GM21367 (cell line): ENCODE results near the gene C5orf15.
"Not testable (repeated sequence)": the region's sequence is repeated elsewhere in the genome, so short reads cannot be mapped to it uniquely, and the experiment has no call there.

Experiments
- ATAC-seq: cut with Tn5 transposase; IDR thresholded peaks from one replicate; pipeline ENCODE4 v1.9.1; 2021; ENCODE audit not compliant: unreplicated experiment

C5orf15 gene

GRCh38 chr5:133963493-133964128, 4.8 kb downstream of the C5orf15 start:
- no peak for ATAC-seq

DNA sequence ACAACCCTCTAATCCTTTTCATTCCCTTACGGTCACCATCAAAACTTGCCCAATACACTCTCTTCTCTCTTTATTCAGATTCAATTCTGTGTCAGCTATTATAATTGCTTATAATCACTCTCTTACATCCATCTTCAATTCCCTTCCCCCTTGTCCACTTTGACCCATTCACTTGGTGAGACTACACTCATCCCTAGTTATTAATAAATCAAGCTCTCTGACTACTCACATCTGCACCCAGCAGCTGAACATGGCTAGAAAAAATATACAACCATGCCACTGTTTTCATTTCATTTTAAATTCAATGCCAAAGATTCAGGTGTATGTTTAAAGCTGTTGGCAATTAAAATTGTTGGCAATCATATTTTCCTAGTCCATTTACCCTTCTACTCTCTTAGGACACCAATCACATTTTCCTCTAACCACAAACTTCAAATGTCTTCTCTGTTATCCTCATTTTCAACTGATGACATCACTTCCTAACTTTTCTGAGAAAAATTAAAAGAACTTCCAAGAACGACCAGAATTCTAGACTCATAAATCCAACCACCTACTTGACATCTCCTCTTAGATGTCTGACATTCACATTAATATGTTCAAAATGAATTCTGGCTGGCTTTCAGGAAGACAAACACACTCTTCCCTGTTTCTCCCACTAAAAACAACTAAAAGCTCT, 5.5 kb downstream of the C5orf15 start:
- ATAC-seq, result no peak

- no peak for ATAC-seq
Measured at GRCh38 chr5:133962131-133962530, 6.3 kb downstream of the C5orf15 start.

- no peak for ATAC-seq
Measured at GRCh38 chr5:133959643-133960042, 8.8 kb downstream of the C5orf15 start.

DNA sequence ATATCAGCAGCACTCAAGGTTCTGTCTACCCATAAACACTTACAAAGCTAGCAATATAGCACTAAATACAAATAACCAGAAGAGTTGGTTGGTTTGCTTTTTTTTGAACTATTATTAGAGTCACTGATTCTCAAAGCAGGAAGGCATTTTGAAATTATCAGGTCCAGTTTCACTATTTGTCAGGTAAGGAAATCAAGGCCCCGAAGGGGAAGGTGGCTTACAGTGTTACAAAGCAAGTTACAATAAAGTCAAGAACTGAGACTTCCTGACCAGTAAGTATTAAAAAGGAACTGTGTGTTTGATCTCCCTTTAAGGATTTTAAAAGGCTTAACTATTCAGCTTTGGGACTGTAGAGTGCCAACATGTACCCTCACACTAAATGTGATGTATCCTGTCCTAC, 10.8 kb downstream of the C5orf15 start:
- ATAC-seq, result peak; percentile 60

- peak; percentile 13 for ATAC-seq
Measured at GRCh38 chr5:133957080-133957479, 11.3 kb downstream of the C5orf15 start.

DNA sequence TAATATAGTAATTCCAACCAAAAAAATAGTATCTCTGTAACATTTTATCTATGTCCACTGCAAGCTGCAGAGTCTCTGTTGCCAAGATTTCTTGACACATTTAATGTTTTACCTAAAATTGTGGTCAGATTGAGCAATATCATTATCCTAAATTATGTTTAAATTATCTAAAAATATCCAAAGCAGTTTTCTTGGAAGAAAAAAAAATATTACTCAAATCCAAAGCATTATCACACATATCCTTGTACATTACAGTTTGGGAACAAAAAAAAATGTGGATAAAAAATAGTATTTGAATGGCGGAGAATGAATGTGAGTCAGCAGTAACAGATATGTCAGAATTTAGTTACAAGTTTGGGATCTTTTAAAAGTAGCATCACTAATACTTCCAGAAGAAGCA, 12.2 kb downstream of the C5orf15 start:
- ATAC-seq, result not testable (repeated sequence)

DNA sequence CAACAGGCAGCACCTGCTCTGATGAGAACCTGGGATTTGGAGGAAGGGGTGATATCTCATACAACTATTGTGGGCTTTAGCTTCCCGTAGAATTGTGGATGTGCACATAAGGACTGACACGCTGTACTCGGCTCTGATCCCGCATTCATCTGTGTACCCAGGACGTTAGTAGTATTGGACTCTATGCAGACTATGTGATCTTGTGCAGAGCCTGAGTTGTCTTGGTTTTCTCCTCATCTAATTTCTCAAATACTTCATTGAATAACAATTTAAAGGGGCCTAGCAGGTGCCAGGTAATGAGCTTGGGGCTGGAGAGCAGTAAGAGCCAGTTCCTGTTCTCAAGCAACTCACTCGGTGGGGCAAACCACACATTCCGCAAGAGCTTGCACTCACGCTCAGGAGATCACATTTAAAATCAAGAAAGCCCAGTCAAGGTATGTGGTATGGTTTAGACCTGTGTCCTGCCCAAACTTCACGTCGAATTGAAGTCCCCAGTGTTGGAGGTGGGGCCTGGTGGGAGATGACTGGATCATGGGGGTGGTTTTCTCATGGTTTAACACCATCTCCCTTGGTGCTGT, 14.8 kb downstream of the C5orf15 start:
- no peak for ATAC-seq

GRCh38 chr5:133952729-133953567, 15.5 kb downstream of the C5orf15 start:
- no peak for ATAC-seq

- ATAC-seq, result no peak
Measured at GRCh38 chr5:133950821-133951612, 17.4 kb downstream of the C5orf15 start.

DNA sequence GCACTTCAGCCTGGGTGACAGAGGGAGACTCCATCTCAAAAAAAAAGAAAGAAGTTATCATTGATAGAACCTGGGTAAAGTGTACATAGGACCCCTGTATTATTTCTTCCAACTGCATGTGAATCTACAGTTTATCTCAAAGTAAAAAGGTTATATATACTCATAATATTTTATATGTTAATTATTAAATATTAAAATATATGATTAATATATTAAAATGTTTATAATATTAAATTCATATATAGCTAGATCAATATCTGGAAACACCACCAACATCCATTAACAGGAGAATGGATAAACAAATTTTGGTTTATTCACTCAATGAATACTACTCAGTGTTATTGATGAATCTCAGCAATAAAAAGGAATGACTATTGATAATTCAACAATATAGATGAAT, 19.7 kb downstream of the C5orf15 start:
- ATAC-seq, result no peak

GRCh38 chr5:133947431-133947841, 21.0 kb downstream of the C5orf15 start:
- ATAC-seq, result no peak

- no peak for ATAC-seq
Measured at GRCh38 chr5:133945568-133945967, 22.9 kb downstream of the C5orf15 start.

DNA sequence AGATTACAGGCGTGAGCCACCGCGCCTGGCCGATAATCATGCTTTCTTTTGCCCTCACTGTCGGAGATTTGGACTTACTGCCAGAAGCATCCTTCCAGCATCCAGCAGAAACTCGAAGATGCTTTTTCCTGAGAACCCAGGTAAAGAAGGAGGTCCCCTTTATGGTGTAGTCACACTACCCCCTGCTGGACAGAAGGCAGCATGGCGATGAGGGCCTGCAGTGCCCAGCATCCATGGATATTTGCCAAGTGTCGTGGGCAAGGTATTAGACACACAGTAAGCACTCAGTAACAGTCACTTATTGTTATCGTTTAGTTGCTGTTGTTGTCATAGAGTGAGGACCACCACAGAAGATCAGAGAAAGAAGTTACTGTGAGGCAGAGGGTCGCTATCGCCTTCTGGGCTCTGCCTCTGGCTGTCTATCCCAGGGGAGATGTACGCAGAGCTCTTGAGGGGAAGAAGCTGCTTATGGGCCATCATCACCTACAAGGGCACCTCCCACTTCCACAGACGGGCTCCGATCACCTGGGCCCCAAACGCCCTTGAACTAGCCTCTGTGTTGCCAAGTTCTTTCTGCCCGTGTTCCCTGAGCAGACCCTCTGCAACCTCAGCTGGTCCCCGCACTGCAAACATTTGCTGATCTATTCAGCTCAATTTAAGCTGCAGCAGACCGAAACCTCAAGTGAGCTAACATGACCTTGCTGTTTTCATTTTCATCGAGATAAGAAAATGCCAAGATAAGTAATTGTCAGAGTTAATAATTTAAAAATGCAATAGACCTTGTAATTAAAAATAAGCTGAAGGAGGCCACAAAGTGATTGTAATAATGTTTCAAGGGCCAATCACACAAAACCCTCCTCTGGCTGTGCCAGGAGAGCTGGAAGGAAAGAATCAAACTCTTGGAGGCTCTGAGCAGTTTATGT, 23.9 kb downstream of the C5orf15 start:
- ATAC-seq, result no peak

GRCh38 chr5:133943475-133943817, 25.0 kb downstream of the C5orf15 start:
- no peak for ATAC-seq

GRCh38 chr5:133942614-133943474, 25.6 kb downstream of the C5orf15 start:
- no peak for ATAC-seq

GRCh38 chr5:133941456-133942196, 26.8 kb downstream of the C5orf15 start:
- no peak for ATAC-seq

- no peak for ATAC-seq
Measured at GRCh38 chr5:133939668-133940067, 28.8 kb downstream of the C5orf15 start.
